LNCaP clone FGC (cell line): ENCODE results near the gene NOM1.

Experiments used
- DNase-seq: peaks from one replicate; pipeline ENCODE4 v3.0.0-alpha.2; 2011; ENCODE audit warnings: low read depth
- H3K4me3 ChIP-seq: 2 replicates; pipeline ENCODE4 v1.5.1; 2011; ENCODE audit warnings: mild to moderate bottlenecking, low read depth, low read length, control low read depth
- CTCF ChIP-seq: IDR thresholded peaks from 2 replicates; pipeline ENCODE4 v1.5.1; 2012; ENCODE audit warnings: mild to moderate bottlenecking; ENCODE audit not compliant: control insufficient read depth, insufficient read depth; ENCODE audit errors: extremely low read depth

Gene NOM1

GRCh38 chr7:157003756-157004520 lies 54.4 kb downstream of the NOM1 start:
- no peak for DNase-seq
- H3K4me3 ChIP-seq: no peak overlapping the region
- TF ChIP-seq CTCF: no peak

GRCh38 chr7:157004521-157005455 lies 55.3 kb downstream of the NOM1 start:
- TF ChIP-seq CTCF: no peak
- no peak for DNase-seq
- H3K4me3 ChIP-seq: no peak overlapping the region

GRCh38 chr7:157005456-157006204 lies 56.1 kb downstream of the NOM1 start:
- H3K4me3 ChIP-seq: no peak overlapping the region
- TF ChIP-seq CTCF: no peak
- no peak for DNase-seq

GRCh38 chr7:157006205-157006747 lies 56.8 kb downstream of the NOM1 start:
- no peak for DNase-seq
- TF ChIP-seq CTCF: no peak
- H3K4me3 ChIP-seq: no peak overlapping the region

- H3K4me3 ChIP-seq: peak overlapping the region; percentile 77
- TF ChIP-seq CTCF: no peak
- DNase-seq: peak; percentile 7
Measured at GRCh38 chr7:157006829-157007469, 57.4 kb downstream of the NOM1 start.

GRCh38 chr7:157007470-157008066 lies 58.1 kb downstream of the NOM1 start:
- peak; percentile 80 for DNase-seq
- TF ChIP-seq CTCF: no peak
- peak overlapping the region; percentile 77 for H3K4me3 ChIP-seq
